ENCODE results near the gene UBE2H.

UBE2H gene

GRCh38 chr7:129785685-129786514 is 166.9 kb downstream of the UBE2H start:
- in situ Hi-C loops (cut with MboI; ENCODE audit: low sequenced_read_pairs, unreplicated experiment), result no loop called here

GRCh38 chr7:129784783-129785684 is 167.7 kb downstream of the UBE2H start:
- no peak for DNase-seq (ENCODE audit: low spot score)
- in situ Hi-C loops (cut with MboI; ENCODE audit: low sequenced_read_pairs, unreplicated experiment), result no loop called here
- no peak for TF ChIP-seq CTCF (IDR thresholded peaks at IDR 0.05; ENCODE audit: borderline replicate concordance, control extremely low read depth, extremely low read depth, insufficient read depth, missing control alignments)

More at GRCh38 chr7:129785685-129786514, 166.9 kb downstream of the UBE2H start:
- TF ChIP-seq CTCF (IDR thresholded peaks at IDR 0.05; ENCODE audit: borderline replicate concordance, control extremely low read depth, extremely low read depth, insufficient read depth, missing control alignments), result no peak
- DNase-seq (ENCODE audit: low spot score), result no peak

- TF ChIP-seq CTCF (IDR thresholded peaks at IDR 0.05; ENCODE audit: borderline replicate concordance, control extremely low read depth, extremely low read depth, insufficient read depth, missing control alignments), result no peak
- in situ Hi-C loops (cut with MboI; ENCODE audit: low sequenced_read_pairs, unreplicated experiment), result no loop called here
- DNase-seq (ENCODE audit: low spot score), result no peak
Observed at GRCh38 chr7:129784437-129784782, 168.3 kb downstream of the UBE2H start.

- no peak for DNase-seq (ENCODE audit: low spot score)
- no peak for TF ChIP-seq CTCF (IDR thresholded peaks at IDR 0.05; ENCODE audit: borderline replicate concordance, control extremely low read depth, extremely low read depth, insufficient read depth, missing control alignments)
- in situ Hi-C loops (cut with MboI; ENCODE audit: low sequenced_read_pairs, unreplicated experiment), result no loop called here
Observed at GRCh38 chr7:129783584-129783919, 169.2 kb downstream of the UBE2H start.

- no peak for TF ChIP-seq CTCF (IDR thresholded peaks at IDR 0.05; ENCODE audit: borderline replicate concordance, control extremely low read depth, extremely low read depth, insufficient read depth, missing control alignments)
- in situ Hi-C loops (cut with MboI; ENCODE audit: low sequenced_read_pairs, unreplicated experiment), result no loop called here
- no peak for DNase-seq (ENCODE audit: low spot score)
Observed at GRCh38 chr7:129782818-129783583, 169.8 kb downstream of the UBE2H start.
